DMS153 (cell line): Measurements from ENCODE around the gene TMEM213.

Experiments used
- DNase-seq: peaks from one replicate; lab custom pipeline; 2025; lab: John Stamatoyannopoulos, UW

TMEM213 gene

DNA sequence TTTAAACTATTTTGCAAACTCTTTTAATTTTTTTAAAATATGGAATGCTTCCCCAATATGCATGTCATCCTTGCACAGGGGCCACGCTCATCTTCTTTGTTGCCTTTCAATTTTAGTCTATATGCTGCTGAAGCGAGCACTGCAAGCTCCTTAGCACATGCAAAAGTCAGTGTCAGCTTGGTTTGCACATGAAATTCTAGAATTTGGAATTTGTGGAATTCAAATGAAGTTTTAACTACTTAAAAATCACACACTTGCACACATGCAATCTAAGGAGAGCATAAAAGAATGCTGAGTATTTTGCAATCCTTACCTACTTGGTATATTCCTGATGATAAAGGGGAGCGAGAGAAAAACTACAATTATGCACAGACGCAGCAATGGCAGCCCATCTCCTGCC, 78.5 kb downstream of the TMEM213 start:
- DNase-seq = no peak

DNA sequence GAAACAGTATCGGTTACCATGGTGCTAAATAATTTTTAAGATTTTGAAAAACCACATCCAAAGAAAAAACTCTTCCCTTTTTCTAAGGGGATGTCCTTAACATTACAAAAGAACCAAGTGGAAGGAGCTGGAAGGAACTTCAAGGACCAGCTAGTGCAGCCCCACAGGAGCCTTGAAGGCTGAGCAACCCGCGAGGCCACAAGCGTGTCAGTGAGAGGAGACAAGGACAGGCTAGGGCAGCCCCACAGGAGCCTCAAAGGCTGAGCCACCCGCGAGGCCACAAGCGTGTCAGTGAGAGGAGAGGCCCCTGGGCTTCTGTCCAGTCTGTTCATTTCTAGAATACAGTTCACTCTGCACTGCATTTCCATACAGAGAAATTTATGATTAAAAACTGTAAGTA, 80.3 kb downstream of the TMEM213 start:
- DNase-seq = no peak

DNA sequence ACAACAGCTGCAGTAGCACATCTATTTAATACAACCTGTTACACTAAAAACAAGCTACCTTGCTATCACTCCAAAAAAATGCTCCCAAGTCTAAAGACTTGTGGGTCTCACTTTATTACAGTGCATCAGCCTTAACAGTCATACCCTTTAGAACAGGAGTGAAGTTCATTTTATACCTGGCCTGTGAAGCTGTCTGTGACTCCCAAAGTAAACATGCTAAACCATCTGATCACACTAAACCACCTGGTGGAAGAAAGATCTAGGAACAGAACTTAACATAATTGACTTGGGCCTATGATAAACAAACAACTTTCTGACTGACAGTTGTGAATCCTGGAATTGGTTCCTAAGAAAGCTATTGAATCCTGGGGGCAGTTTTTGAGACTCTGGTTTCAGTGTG, 81.1 kb downstream of the TMEM213 start:
- no peak for DNase-seq

DNA sequence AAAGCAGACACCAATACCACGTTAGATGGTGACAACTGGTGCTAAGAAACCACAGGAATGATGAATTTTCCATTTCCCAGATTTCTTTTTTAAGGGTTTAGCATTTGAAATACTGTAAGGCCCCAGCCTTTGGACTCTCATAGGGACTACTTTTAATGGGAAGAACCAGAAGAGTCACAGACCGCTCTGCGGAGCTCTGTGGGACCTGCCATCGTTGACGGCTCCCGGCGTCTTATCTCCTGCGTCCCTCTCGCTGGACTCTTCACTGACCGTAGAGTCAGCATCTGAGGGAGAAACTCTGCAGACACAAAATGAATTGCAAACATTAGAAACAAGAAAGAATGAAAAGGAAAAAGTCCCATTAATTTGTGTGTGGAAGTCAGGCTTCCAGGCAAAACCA, 81.6 kb downstream of the TMEM213 start:
- no peak for DNase-seq

DNA sequence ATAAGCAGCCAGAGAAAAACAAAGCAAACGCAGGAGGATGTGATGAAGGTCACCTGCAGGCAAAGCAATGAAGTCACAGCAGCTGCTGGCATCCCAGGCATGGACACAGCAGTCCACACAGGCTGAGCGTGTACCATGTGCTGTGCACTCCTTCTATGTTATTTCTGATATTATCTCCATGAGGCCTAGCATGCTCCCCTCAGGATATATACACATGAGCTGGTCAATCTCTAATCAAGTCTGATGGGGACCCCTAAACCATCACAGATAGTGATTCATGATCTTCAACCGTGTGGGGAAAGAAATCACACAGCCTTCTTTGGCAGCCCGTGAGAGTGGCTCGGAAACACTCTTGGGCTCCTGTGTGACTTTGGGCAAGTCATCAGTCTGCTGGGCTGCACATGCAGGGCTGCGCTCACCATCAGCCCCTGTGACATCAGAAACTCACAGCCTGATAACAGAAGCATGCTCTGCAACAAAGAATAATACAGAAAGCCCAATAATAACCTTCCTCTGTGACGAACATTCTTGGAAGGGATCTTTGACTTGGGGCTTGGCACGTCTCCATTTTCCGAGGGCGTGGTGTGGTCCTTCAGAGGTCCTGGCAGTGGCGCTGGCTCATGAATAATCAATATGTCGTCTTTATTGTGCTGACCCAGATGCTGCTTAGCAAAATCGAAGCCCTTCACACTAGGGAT, 83.2 kb downstream of the TMEM213 start:
- DNase-seq = no peak

DNA sequence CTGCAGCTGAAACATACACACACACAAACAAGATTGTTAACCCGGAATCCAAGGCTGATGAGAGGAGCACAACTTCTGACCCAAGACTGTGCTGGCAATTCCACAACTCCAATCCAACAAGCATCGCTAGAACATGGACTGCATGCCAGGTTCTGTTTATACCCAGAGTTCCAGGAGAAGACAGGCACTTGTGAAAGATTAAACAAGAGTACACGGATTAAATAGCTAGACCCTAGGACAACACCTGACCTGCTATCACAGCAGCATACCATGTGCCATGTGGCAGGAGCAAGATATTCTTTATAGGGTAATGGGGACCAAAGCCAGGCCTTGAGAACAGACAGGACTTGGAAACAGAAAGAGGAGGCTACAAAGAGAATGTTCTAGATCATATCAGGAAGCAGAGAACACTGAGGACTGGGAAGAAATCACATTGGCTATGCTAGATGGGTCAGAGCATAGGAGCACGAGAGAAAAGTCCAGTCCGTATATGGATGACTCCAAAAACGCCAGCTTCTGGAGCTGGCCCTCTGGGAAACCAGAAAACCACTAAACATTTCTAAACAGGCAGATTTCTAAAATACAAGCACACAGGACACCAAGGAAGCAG, 83.9 kb downstream of the TMEM213 start:
- no peak for DNase-seq

DNA sequence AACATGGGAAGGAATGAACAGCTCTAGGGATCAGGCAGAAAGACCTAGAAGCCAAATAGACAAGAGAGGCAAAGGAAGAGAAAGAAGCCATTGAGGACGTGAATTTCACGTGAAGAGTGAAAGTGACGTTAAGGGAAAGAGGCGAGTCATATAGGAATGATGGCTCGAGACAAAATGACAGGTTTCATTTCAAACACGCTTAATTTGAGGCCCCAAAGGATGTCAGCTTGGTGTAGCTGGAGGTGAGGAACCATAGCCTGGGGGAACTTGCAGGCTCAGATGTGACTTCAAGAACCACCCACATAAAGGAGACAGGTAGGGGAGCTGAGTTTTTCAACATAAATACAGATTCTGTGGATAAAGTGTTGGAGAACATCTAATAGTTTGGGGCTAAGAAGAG, 84.5 kb downstream of the TMEM213 start:
- DNase-seq = no peak

DNA sequence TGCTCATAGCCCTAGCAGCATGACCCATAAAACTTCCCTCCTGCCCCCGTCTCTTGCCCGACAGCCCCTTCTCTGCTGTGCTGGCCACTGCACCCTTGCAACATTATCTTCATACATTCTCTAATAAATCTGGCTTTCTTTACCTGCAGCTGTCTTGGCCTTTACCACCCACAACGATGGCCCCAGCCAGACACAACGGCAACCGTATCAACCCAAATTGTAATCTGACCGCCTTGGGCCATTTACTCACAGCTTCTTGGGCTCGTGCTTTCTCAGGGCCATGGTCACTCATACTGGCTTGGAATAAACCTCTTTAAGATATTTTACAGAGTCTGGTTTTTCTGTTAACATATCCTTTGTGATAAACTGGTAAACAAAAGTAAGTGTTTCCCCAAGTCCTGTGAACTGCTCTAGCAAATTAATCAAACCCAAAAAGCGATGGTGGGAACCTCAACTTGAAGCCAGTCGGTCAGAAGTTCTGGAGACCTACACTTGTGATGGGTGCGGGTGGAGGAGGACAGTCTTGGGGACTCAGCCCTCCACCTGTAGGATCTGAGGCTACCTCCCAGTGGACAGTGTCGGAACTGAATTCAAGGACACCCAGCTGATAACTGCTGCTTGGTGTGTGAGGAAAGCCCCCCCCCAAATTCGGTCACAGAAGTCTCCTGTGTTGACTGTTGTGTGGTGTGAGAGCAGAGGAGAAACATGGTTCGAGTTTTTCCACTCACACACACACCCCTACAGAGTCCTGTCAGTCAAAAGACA, 87.8 kb downstream of the TMEM213 start:
- DNase-seq = no peak

DNA sequence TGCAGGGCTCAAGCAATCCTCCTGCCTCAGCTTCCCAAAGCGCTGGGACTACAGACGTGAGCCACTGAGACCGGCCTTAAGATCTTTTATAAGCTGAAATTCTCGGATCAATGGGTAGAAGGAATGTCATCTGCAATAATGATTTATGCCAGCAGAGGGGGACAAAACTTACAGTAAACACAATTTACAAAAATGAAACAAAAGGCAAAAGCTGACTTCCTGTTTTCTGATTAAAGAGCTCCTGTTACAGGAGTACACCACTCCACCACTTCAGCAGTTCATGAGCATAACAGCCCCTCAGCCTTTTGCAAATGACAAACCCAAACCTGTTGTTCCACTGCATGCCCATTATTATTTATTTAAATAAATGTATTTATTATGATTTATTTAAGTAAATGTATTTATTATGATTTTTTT, 88.7 kb downstream of the TMEM213 start:
- peak; percentile 17 for DNase-seq

DNA sequence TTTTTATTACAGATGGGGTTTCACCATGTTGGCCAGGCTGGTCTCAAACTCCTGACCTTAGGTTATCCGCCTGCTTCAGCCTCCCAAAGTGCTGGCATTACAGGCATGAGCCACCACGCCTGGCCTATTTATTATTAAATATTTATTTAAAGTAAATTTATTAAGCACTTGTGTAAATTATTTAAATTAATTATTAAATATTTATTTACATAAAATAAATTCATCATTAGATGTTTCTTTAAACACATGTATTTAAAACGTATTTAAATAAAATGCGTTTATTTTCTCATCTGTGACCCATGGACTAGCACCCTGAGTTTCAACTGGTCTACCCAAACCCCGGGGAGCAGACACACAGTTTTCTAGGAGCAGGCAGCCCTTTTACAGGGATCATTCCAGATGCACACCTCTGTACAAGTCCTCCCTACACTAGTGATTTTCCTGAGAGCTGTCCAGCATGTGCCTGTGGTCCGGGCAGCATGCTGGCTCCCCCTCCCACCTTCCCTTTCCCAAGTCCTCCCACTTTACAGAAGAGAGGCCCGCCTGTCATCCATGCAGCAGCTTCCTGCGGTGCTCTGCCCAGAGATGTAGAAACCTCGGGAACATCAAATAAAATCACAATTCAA, 89.4 kb downstream of the TMEM213 start:
- DNase-seq = no peak
